Stimulated activated CD8-positive, alpha-beta memory T cell treated with anti-CD3 and anti-CD28 coated beads, Interleukin-15, amount 100 ng/mL, for 1 hour (primary cell): ENCODE measurements around the gene PDZD2.

ENCODE experiments used
- DNase-seq: peaks from one replicate; pipeline ENCODE4 v3.0.0-alpha.2; 2020; ENCODE audit warnings: low read depth

Gene PDZD2

DNA sequence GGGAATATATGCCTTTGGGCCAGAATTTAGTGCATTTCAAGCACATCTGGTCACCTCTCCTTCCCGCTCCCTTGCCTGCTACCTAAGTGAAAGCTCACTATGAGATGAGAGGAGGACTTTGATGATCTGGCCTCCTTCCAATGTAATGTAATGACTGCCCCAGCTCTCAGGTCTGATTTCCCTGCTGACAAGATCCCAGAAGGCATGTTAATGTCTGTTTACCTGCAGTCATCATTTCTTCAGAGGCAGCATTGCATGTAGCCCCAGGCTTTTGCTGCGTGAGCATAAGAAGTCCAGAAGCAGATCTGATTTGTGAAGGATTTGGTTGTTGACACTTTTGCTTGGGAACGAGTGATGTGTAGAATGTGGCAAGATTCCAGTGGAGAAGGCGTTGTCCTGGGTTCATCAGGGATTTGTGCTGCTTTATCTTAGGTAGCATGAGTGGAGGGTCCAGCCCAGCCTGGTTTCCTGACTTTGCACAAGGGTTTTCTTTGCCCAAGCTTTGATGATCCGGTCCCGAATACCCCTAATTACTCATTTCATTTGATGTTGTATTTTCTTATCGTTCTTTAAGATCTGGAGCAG lies 342.5 kb downstream of the PDZD2 start:
- DNase-seq: no peak

DNA sequence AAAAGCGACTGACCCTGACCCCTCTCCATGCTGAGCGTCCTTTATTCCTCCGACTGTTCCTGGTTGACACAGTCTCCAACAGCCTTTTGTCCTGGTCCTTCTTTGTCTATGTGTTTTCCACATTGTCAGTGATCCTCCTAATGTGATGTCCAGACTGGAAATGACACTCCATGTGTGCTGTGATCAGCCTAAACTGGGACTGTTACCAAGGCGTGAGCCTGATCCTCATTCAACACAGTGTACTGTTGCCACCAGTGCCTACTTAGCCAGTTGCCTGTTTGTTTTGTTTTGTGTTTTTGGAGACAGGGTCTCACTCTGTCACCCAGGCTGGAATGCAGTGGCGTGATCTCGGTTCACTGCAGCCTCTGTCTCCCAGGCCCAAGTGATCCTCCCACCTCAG lies 343.1 kb downstream of the PDZD2 start:
- DNase-seq: no peak

DNA sequence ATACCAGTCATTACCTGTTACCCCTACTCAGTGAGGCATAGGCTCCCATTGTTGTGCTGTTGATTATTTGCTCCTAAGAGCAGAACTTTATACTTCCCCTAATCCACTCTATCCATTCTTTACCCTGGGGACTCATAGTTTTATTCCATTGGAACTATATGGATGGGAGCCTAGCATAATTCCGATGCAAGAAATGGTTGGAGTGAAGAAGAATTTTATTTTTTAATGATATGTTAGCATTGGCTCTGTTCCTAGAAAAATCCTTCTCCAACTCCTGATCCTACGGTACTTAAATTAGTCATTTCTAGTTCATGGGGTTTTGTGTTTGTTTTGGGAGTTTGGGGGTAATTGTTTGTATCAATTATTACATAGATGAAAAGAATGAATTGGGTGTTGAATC lies 343.7 kb downstream of the PDZD2 start:
- DNase-seq: no peak

DNA sequence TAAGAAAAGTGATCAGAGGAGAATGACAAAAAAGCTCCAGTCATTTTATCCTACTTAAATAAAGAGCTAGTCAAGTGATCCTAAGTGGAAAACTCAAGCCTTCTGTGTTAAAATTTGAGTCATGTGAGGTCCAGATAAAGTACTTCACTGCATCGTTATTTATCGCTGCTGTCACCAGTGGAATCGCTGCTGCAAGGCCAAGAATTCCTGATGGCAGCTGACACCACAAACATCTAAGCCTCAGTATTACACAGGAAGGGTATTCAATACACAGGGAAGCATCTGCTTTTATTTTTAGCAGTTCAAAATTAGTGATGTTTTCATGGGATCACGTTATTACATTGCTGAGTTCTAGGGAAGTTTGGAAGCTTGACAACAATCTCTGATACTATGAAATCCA lies 344.9 kb downstream of the PDZD2 start:
- no peak for DNase-seq

DNA sequence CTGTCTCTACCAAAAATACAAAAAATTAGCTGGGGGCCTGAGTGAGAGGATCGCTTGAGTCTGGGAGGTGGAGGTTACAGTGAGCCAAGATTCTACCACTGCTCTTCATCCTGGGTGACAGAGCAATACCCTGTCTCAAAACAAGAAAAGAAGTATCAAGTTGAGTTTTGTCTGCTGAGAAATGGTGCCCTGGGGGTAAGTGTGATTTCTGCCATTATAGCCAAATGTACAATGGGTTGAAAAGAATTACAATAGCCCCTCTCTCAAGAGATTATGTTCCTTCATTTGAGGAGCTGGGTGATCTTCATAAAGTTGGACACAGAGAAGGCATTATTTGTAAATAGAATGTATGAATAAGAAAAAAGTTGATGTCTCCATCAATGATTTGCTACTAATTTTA lies 345.8 kb downstream of the PDZD2 start:
- DNase-seq: no peak

DNA sequence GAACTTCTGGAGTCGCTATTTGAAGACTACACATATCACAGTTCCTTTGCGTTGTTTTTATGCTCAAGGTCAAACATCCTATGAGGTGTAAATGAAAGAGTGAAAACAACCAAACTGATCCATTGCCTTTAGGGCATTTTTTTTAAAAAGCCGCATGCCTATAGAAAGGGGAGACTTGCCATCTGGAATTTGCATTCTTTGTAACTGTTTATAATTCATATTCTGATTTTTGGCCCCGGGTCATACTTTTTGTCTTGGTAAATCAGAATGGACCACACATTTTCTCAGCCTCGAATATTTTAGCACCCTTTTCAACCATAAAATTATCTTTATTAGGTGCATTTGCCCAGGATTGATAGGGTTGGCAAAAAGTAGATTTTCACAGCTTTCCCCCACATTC lies 347.2 kb downstream of the PDZD2 start:
- no peak for DNase-seq

DNA sequence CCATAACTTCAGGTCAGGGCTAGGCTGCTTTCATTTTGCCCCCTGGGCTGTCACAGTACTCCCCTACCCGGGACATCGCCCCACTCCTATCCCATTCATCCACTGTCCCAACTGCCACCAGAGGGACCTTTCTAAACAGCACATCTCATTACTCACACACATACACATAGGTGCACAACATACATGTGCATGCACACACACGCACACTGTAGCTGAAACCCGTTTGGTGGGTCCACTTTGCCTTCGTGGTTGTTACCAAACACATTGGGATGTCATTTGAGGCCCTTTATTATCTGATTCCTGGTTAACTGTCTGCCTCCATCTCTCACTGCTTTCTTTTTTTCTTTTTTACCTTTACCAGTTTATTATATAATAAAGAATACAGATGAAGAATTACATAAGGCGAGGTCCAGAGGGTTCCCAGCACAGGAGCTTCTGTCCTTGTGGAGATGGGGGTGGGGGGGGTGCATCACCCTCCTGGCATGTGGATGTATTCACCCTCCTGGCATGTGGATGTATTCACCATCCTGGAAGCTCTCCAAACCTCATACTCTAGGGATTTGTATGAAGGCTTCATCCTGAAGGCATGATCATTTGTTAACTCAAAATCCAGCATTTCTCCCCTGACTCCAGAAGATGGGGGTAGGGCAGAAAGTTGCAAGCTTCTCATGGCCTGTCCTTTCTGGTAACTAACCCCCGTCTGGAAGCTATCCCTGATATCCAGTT lies 349.2 kb downstream of the PDZD2 start:
- no peak for DNase-seq

DNA sequence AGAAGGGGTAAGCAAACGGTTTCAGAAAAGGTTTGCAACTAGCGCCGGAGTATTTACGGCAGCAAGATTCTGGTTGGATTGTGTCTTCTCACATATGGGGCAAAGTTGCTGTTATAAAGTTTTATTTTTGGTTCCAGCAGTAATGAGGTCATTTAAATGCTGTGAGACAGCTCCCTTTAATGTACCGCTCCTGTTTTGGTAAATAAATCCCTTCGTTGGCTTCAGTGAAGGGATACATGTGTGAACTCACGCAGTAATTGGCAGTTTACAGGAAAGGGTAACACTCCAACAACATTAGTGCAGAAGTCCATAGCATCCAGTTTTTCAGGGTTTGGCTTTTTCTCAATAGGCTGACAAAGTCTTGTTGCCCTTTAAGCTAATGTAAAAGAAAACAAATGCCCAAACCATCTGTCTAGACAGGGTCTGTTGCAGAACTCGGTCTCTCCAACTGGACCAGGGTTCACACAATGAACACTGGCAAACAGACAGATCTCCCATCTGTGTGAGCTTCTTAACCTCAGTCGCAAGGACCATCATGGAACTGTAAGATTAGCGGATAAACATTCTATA lies 351.2 kb downstream of the PDZD2 start:
- no peak for DNase-seq

DNA sequence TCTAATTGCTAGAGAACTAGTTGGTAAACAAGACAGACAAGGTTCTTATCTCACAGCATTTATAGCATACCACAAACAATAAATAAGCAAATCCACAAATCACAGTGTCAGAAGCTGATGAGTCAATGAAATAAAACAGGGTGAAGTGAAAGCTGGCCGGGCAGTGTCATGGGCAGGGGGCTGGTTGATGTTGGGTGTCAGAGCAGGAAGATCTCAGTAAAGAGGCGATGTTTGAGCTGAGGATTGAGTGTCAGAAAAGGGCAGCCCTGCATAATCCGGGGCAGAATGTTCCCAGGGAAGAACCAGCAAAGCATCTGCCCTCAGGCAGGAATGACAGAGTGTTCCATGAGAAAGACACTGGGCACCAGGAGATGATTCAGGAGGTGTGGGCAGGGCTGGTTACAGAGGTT lies 351.8 kb downstream of the PDZD2 start:
- no peak for DNase-seq

DNA sequence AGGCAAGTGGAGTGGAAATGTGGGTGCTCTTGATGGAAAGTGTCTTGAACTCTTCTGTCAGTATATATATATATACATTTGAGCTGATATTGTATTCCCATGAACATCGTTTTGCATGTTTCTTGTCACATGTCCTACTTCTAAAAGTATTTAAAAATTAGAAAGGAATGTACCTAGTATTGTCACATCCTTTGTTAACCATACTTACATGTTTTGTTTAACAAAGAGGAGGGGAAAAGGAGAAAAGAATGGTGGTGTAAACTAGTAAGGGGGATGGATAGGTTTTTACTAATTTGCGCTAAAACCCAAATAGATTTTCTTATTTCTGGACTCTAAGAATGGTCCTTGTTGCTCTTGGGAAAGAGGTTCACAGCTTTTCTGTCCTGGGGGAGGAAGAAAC lies 353.4 kb downstream of the PDZD2 start:
- DNase-seq: no peak

DNA sequence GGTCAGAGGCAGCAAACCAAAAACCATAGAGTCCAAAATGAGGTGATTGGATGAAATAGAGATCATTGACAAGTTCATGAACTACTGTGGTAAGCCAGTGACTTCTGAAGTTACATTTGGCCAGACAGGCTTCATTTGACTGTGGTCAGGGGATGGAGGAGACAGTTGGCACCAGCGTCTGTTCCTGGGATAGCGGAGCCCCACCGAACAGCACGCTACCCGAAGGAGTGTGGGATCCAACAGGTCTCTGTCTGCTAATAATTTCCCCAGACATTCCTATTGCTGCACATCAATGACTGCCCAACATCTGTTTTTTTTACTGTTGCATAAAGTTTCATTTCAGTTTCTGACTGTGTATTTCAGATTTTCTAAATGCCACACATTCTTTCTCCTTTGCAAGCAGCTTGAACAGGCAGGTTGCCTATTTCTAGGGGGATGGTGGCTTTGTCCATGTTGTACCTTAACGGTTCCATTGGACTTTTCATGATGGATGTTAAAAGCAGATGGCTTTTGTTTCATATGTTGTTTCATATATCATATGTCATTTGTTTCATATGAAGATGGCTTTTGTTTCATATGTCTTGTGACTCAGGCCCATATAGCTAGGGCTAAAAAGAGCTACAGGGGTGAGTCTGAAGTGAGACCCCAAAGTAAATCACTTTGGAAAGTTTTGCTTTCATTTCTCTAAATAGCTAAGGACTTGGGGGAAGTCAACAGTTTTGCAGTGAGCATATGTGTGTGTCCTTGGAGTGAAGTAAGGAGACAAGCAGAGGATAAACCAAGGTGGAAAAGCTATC lies 354.4 kb downstream of the PDZD2 start:
- DNase-seq: no peak

DNA sequence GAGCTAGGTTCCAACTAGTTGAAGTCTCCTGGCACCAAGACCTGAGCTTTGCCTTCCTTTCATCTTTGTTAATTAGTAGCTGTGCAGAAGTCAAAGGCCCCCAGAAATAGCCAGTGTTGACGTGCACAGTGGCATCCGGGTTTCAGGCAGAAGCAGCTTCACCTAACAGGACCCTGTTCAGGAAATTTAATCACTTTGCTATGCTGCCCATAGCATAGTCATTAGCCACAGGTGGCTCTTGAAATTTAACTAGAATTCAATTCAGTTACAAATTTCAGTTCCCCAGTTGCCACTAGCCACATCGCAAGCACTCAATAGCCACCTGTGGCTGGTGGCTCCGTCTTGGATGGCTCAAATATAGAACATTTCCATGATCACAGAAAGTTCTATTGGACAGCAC lies 356.1 kb downstream of the PDZD2 start:
- DNase-seq: no peak

DNA sequence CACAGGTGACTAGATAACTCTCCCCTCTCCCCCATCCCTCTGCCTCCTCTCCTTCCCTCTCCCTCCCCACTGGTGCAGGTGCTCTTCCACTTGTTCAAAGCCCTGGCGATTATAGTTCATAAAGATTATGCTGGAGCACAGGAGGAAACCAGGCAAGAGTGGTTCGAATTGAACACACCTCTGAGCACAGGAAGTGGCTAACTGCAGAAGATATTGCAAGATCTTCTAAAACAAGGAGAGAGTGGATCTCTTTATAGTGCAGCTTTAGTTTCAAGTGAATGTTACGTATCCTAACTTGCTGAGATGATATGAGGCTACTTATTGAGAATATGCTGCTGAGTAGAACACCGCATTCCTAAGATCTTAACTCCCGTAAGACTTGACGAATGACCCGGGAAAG lies 356.8 kb downstream of the PDZD2 start:
- no peak for DNase-seq

DNA sequence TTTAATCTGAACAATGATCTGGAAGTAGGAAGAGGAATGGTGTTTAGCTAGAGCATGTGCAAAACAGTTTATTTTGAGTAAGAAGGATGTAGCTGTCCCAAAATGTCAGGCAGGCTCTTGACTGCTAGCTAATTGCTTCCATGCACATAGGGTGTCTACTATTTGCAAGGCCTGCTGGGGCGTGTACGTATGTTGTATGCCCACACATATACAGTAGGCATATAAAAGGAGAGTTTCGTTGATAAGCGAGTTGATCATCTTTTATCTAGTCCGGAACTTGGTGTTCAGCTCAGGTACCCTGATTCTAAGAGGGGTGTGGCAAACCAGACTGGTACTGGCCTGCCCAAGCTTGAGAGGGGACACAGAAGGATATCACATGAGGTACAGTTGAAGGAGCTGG lies 358.0 kb downstream of the PDZD2 start:
- DNase-seq: no peak

DNA sequence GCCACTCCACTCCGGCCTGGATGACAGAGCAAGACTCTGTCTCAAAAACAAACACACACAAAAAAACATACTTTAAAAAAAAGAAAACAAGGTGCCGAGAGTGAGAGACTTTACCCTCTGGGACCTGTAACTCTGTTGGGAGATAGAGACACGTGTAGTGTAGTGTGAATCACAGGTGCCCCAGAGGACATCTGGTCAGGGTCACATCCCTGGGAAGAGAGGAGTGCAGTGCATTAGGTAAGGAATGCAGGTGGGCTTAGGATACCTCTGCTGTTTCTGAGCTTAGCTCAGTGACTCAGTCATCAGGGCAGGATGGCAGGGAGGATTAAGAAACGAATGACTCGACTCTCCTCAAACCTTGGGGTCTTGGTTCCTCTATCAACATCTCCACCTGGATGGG lies 360.5 kb downstream of the PDZD2 start:
- no peak for DNase-seq

DNA sequence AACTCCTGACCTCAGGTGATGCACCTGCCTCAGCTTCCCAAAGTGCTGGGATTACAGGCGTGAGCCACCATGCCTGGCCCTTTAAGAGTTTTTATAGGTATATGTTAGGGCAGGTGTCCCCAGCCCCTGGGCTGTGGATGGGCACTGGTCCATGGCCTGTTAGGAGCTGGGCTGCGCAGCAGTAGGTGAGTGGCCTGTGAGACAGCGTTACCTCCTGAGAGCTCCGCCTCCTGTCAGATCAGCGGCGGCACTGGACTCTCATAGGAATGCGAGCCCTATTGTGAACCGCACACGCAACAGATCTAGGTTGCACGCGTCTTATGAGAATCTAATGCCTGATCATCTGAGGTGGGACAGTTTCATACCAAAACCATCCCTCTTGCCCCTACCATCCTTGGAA lies 361.8 kb downstream of the PDZD2 start:
- no peak for DNase-seq

DNA sequence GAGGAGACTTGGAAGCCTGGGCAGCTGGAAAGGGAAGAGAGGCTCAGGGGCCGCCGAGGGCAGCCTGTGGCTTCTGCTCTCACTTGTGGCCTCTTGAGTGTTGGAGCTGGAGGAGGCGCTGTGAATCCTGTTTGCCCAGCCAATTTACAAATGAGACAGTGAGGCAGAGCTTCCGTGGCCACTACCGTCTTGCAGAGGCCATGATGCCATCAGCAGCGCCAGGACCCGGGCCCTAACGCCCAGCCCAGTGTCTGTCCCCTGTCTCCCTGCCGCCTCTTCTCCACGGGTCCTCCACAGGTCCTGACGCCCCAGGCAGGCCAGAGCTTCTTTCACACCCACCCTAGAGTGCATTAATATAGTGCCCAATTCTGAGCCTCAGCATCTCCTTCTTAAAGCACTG lies 362.4 kb downstream of the PDZD2 start:
- no peak for DNase-seq

DNA sequence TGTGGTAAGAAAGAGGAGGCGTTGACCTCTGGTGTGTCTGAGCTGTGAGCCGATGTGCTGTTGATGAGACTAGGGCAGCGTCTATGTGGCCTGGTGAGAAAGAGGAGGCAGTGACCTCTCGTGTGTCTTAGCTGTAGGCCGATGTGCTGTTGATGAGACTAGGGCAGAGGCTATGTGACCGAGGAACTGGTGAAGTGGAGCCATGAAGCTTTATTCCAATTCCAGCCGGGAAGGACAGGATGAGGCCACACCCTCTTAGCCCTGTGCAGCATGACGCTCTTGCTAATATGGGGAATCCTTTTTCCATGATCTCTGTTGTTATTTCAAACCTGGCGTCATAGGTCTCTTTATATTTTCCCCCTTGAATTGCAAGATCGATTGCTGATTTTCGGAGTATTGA lies 362.8 kb downstream of the PDZD2 start:
- DNase-seq: no peak

DNA sequence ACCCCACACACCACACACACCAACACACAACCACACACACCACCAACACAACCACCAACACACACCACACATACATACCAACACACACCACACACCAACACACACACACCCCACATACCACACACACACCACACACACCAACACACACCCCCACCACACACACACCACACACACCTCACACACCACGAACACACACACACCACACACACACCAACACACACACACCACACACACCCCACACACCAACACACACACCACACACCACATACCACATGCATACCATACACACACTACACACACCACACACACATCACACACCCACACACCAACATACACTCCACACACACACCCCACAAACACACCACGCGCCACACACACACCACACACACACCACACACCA lies 363.8 kb downstream of the PDZD2 start:
- DNase-seq: no peak

DNA sequence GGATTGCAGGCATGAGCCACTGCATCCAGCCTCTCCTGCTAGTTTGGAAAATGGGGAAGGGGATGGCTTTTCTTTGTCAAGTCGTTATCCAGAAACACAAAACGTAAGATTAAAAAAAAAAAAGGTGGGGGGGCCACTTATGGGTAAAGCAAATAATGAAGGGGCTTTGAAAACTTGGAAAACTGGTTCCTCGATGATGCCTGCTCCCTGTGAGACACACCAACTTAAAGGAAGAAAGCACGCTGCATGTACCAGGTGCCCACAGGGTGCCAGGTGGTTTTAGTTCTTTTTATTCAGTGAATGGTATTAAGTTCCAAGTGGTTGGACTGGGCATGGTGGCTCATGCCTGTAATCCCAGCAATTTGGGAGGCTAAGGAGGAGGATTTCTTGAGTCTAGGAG lies 365.1 kb downstream of the PDZD2 start:
- DNase-seq: no peak

DNA sequence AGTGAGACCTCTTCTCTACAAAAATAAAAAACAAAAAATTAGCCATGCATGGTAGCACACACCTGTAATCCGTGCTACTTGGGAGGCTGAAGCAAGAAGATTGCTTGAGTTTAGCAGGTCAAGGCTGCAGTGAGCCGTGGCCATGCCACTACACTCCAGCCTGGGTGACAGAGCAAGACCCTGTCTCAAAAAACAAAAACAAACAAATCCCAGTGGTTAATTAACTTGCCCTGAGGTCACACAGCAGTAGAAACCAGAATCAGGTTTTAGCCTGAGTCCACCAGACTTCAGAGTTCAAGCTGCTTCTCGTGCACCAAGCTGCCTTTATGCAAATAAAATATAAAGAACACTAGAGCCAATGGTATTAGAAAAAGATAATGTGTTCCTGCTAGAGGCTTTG lies 365.5 kb downstream of the PDZD2 start:
- DNase-seq: no peak

DNA sequence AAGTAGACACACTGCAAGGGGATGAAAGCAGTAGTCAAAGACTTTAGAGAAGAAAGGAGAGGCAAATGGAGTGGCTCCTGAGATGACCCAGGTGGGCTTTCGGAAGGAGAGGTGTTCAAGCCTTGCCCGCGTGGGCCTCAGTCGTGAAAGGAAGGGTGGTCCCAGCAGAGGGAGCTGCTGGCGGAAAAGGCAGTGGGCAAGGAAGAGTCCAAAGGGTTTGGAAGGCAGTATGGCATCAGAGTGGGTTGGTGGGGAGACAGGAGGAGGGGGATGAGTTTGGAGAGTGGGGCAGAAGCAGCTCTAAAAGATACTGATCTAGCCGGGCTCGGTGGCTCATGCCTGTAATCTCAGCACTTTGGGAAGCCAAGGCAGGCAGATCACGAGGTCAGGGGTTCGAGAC lies 369.8 kb downstream of the PDZD2 start:
- DNase-seq: no peak

DNA sequence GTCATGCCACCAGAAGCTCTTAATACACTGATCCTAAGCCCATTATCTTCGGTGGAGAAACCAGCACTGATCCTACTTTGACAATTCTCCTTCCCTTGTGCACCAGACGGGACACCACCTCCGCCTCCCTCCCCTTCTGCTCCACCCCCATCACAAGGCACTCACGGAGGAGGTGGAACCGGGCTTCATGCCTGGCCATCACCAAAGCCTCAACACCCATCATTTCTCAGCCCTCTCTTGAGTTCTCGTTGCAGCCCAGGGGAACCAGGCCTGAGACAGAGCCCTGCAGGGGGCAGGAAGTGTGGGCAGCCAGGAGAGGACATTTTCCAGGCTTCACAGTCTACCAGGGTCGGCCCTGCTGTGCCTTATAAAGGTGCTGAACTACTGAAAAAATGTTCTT lies 374.7 kb downstream of the PDZD2 start:
- DNase-seq: no peak
